ENCODE results near the gene GABRA5. TPM values are rescaled to one million over a fixed set of nuclear protein-coding genes. Genes with fewer than 3 reads are reported as not detected.

The GABRA5 gene
- total and polyA plus RNA-seq, 2 of the 8 experiments (the other 6 are each of a cell fraction or from before 2014, with no cell fraction given), result 15.0 to 29.6 TPM

DNA sequence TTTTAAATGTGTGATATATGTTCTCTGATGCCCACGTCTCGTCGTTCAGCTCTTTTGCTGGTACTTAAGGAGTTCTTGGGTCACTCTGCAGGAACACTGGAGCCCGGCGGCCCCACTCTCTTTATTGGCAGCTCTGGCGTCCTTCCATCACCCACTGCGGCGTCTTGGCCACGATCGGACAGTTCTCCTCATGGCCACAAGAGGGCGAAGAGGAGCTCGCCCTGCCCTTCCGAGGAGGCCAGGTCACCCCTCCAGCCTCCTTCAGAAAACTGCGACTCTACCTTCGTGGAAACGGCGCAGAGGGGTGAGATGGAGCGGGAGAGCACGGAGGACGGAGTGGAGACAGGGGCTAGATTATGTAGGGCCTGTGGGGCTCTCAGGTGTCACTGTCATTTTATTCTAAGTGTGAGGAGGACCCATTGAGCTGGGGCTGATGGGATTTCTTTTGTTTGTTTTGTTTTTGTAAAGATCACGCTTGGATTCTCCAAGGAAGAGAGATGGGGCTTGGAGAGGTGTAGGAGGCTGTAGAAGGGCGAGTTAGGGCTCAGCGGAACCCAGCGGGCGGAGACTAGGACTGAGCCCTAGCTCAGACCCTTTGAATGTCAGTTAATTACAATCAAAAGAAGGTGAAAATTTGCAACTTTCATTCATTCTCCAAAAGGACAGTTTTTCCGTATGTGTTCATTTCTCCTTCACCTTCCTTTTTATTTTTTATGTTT lies 28.0 kb upstream of the GABRA5 start (continued):
- TF ChIP-seq BCL11A (IDR thresholded peaks at IDR 0.05; ENCODE audit: low read depth in 2 of 2, low read length in 2 of 2), result no peak
- TF ChIP-seq, protein P1, sequence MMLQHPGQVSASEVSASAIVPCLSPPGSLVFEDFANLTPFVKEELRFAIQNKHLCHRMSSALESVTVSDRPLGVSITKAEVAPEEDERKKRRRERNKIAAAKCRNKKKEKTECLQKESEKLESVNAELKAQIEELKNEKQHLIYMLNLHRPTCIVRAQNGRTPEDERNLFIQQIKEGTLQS (IDR thresholded peaks at IDR 0.05; ENCODE audit: insufficient read depth, low read depth, low read length), result no peak
- TF ChIP-seq NANOG (IDR thresholded peaks at IDR 0.05; ENCODE audit: insufficient read depth, low read depth, low read length, poor library complexity, severe bottlenecking), result no peak
- TF ChIP-seq KDM5A (IDR thresholded peaks at IDR 0.05; ENCODE audit: low read length), result no peak
- TF ChIP-seq HDAC6 (IDR thresholded peaks at IDR 0.05; ENCODE audit: low read depth, low read length), result no peak
- no peak for TF ChIP-seq SAP30 (IDR thresholded peaks at IDR 0.05; ENCODE audit: insufficient read depth, insufficient replicate concordance, low read length)
- TF ChIP-seq EZH2 (IDR thresholded peaks at IDR 0.05; ENCODE audit: low read depth, low read length, severe bottlenecking), result no peak
- 0 out of 2 replicates have a peak, but pooled peaks have one; percentile 50 for TF ChIP-seq RBBP5 (IDR thresholded peaks at IDR 0.05; ENCODE audit: borderline replicate concordance, low read depth, low read length)
- no peak for TF ChIP-seq SIRT6 (IDR thresholded peaks at IDR 0.05; ENCODE audit: low read length)

Measured in H1 (cell line).